ENCODE measurements around the gene GAB2. TPM values are rescaled to one million over a fixed set of nuclear protein-coding genes. Genes with fewer than 3 reads are reported as not detected.
"Not testable (repeated sequence)": the region's sequence is repeated elsewhere in the genome, so short reads cannot be mapped to it uniquely, and the experiment has no call there.

GAB2 gene
- total RNA-seq, 2 donors from 2014 or later: 2.8 to 5.0 TPM

DNA sequence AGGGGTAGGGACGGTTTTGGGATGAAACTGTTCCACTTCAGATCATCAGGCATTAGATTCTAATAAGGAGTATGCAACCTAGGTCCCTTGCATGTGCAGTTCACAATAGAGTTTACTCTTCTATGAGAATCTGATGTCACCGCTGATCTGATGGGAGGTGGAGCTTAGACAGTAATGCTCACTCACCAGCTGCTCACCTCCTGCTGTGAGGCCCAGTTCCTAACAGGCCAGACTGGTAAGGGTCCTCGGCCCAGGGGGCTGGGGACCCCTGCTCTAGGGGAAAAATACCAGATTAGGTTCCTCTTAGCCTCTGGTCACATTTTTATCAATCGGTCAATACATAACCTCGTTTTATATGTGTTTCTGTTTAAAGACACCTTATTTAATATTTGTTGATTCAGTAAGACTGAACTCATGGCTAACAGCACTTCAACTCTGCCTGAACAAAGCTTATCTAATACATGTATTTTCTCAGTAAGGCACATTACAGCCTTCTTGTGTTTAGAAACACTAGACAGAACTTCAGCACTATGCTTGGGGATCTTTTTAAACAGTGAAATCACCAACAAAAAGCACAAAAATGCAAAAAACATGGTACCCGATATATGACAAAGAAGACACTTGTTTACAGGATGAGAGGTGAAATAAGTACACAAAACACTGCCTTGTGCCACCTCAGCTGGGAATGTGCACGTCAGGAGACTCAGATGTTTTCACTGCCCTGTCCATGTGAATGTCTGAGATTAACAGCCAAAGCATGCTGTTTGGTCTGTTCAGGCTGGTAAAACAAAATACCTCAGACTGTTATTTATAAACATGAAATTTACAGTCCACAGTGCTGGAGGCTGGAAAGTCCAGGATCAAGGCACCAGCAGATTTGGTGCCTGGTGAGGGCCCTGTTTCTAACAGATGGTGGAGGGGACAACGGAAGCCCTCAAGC lies 121.4 kb downstream of the GAB2 start:
- DNase-seq (ENCODE audit: low spot score in 2 of 2) (no peak), ATAC-seq (no peak)
- peaks cover 4 to 11% of the 10 kb centered on the region in 2 donors for H3K36me3 Mint-ChIP-seq
- no peak overlapping the region for H3K27ac Mint-ChIP-seq
- H3K9me3 Mint-ChIP-seq: peaks cover 3 to 5% of the 10 kb centered on the region in 2 donors

- peaks cover 6 to 18% of the 10 kb centered on the region in 2 donors for H3K36me3 Mint-ChIP-seq
- ATAC-seq (no peak), DNase-seq (ENCODE audit: low spot score in 2 of 2) (no peak)
- no peak overlapping the region for H3K27ac Mint-ChIP-seq
- peaks cover 6 to 11% of the 10 kb centered on the region in 2 donors for H3K9me3 Mint-ChIP-seq
These were observed 122.3 kb downstream of the GAB2 start for GRCh38 chr11:78295347-78295746.

- ATAC-seq; DNase-seq (ENCODE audit: low spot score in 2 of 2); H3K27ac Mint-ChIP-seq: not testable (repeated sequence)
- Mint-ChIP-seq H3K36me3 (peaks cover 12 to 30% of the 10 kb centered on the region in 2 donors), H3K9me3 (peaks cover 14 to 19% of the 10 kb centered on the region in 2 donors)
These were observed 123.5 kb downstream of the GAB2 start for GRCh38 chr11:78294100-78294499.

GRCh38 chr11:78293536-78293935 lies 124.1 kb downstream of the GAB2 start:
- H3K36me3 Mint-ChIP-seq: peaks cover 12 to 34% of the 10 kb centered on the region in 2 donors
- DNase-seq (ENCODE audit: low spot score in 2 of 2): no peak

DNA sequence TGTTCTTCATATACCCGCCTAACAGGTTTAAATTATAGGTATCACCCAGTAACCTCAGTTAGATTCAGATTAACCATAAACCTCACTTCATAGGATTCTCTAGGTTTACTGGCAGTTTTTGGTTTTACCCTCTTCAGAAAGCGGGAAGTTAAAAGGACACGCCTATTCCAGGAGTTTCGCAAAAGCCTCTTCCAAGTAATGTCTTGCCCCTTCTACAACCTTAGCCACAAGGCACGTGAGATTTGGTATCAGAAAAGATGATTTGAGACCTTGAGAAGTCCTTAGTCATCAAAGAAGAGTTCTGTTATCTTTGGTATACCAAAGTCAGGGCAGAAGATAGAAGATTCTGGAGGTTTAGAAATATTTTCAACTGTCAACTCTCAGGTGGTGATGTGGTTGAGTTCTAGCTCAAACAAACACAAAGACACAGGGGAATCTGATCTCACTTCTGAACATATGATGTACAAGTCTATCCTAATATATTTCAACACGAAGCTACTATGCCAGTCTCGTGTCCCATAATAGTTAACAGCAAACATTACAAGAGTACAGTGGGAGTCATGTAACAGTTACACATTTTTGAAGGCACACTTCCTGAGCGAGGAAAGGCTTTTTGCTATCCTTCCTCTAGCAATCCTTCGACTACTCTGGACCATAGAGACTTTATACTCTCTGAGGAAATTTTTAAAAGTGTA lies 125.4 kb downstream of the GAB2 start:
- peak in 1 of 2 donors; percentile 22 for DNase-seq (ENCODE audit: low spot score in 2 of 2)
- peak; percentile 54 to 77 for ATAC-seq
- H3K27ac Mint-ChIP-seq: peak overlapping the region in 1 of 2 donors; percentile 36
- peaks cover 14 to 24% of the 10 kb centered on the region in 2 donors for H3K9me3 Mint-ChIP-seq
- peaks cover 12 to 36% of the 10 kb centered on the region in 2 donors for H3K36me3 Mint-ChIP-seq

More at GRCh38 chr11:78293536-78293935, 124.1 kb downstream of the GAB2 start:
- Mint-ChIP-seq H3K27ac (no peak overlapping the region), H3K9me3 (peaks cover 14 to 22% of the 10 kb centered on the region in 2 donors)
- no peak for ATAC-seq

DNA sequence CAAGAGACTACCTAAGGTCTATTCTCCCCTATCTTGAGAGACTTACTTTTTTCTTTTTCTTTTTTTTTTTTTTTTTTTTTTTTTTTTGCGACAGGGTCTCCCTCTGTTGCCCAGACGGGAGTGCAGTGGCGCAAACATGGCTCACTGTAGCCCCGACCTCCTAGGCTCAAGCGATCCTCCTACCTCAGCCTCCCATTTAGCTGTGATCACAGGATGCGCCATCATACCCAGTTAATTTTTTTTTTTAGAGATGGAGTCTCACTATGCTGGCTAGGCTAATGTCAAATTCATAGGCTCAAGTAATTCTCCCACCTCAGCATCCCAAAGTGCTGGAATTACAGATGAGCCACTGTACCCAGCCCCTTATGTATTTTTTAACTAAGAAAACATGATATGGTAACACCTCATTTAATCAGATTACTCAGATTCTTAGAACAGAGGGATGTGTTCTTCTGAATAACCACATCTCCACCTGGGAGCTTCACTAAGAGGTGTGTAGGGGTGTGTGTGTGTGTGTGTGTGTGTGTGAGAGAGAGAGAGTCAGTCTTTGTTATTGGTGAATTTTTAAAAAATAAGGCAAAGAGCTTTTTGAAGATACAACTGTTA lies 126.0 kb downstream of the GAB2 start:
- Mint-ChIP-seq H3K27ac (peak overlapping the region; percentile 36 to 47), H3K36me3 (peaks cover 12 to 36% of the 10 kb centered on the region in 2 donors), H3K9me3 (peaks cover 14 to 24% of the 10 kb centered on the region in 2 donors)
- DNase-seq (ENCODE audit: low spot score in 2 of 2): peak in 1 of 2 donors; percentile 10
- ATAC-seq: peak; percentile 77 to 84

GRCh38 chr11:78290293-78291176 lies 127.1 kb downstream of the GAB2 start:
- Mint-ChIP-seq H3K36me3 (peaks cover 12 to 36% of the 10 kb centered on the region in 2 donors), H3K27ac (peak overlapping the region; percentile 44 to 82), H3K9me3 (peaks cover 14 to 24% of the 10 kb centered on the region in 2 donors)
- ATAC-seq (peak; percentile 52 to 61), DNase-seq (ENCODE audit: low spot score in 2 of 2) (no peak)

DNA sequence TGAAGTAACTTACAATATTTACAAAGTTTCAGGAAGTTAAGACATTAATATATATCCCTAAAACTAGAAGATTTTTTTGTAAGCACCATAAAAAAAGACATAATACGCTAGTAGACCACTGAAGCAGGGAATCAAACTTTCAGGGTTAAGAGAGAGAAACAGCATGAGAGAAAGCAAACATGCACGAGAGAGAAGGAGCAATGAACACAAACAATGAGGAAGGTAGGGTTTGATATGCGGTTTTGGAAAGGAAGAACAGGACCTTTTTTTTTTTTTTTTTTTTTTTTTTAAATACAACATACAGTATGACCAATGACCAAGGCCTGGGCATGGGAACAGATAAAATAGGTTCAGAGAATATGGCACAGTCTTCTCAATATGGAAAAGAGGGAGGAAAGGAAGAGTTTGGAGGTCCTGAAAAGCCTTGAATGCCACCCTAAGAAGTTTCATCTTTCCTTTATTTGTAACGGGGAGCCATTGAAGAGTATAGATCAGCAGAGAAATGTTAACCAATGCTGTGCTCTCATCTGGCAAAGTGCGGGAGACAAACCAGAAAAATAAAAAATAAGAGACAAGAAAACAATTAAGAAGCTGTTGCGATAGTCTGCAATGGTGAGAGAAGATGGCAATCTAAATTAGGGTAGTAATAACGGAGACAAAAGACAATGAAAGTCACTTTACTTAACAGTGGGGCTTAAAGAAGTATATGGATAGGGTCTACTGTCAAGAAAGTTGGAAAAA lies 127.9 kb downstream of the GAB2 start:
- Mint-ChIP-seq H3K36me3 (peaks cover 12 to 36% of the 10 kb centered on the region in 2 donors), H3K9me3 (peaks cover 14 to 24% of the 10 kb centered on the region in 2 donors), H3K27ac (peak overlapping the region in 1 of 2 donors; percentile 44)
- no peak for DNase-seq (ENCODE audit: low spot score in 2 of 2)
- no peak for ATAC-seq

GRCh38 chr11:78284260-78284659 lies 133.4 kb downstream of the GAB2 start:
- peaks cover 0 to 5% of the 10 kb centered on the region in 2 donors for H3K9me3 Mint-ChIP-seq
- no peak for DNase-seq (ENCODE audit: low spot score in 2 of 2)
- no peak for ATAC-seq
- peaks cover 0 to 7% of the 10 kb centered on the region in 2 donors for H3K36me3 Mint-ChIP-seq
- no peak overlapping the region for H3K27ac Mint-ChIP-seq

GRCh38 chr11:78282821-78283220 lies 134.8 kb downstream of the GAB2 start:
- H3K9me3 Mint-ChIP-seq: no peaks in the 10 kb centered on the region
- ATAC-seq: no peak
- no peaks in the 10 kb centered on the region for H3K36me3 Mint-ChIP-seq

GRCh38 chr11:78281511-78281910 lies 136.1 kb downstream of the GAB2 start:
- ATAC-seq (no peak), DNase-seq (ENCODE audit: low spot score in 2 of 2) (no peak)
- Mint-ChIP-seq H3K36me3 (no peaks in the 10 kb centered on the region), H3K9me3 (no peaks in the 10 kb centered on the region), H3K27ac (no peak overlapping the region)

More at GRCh38 chr11:78282821-78283220, 134.8 kb downstream of the GAB2 start:
- DNase-seq (ENCODE audit: low spot score in 2 of 2): no peak
- H3K27ac Mint-ChIP-seq: no peak overlapping the region

- ATAC-seq (no peak), DNase-seq (ENCODE audit: low spot score in 2 of 2) (no peak)
- Mint-ChIP-seq H3K27ac (peak overlapping the region in 1 of 2 donors; percentile 25), H3K36me3 (peaks cover 10 to 11% of the 10 kb centered on the region in 2 donors), H3K9me3 (peaks cover 10 to 14% of the 10 kb centered on the region in 2 donors)
These were observed 140.2 kb downstream of the GAB2 start for GRCh38 chr11:78277314-78277994.

DNA sequence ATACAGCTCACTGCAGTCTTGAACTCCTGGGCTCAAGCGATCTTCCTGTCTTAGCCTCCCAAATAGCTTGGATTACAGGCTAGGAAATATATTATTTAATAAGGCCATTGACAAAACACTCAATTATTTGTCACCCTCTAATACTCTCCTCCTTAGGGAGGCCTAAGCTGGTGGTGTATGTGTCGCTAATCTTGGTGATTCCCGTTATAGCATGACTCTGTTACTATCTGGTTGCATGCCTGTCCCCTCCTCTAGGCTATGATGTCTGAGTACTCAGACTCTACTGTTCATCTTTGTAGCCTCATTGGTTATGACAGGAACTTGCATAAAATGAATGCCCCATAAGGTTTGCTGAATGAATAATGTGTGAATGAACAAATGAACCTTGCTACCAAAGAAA lies 141.3 kb downstream of the GAB2 start:
- DNase-seq (ENCODE audit: low spot score in 2 of 2) (no peak), ATAC-seq (no peak)
- Mint-ChIP-seq H3K27ac (no peak overlapping the region), H3K36me3 (peaks cover 17 to 19% of the 10 kb centered on the region in 2 donors), H3K9me3 (peaks cover 17 to 20% of the 10 kb centered on the region in 2 donors)

DNA sequence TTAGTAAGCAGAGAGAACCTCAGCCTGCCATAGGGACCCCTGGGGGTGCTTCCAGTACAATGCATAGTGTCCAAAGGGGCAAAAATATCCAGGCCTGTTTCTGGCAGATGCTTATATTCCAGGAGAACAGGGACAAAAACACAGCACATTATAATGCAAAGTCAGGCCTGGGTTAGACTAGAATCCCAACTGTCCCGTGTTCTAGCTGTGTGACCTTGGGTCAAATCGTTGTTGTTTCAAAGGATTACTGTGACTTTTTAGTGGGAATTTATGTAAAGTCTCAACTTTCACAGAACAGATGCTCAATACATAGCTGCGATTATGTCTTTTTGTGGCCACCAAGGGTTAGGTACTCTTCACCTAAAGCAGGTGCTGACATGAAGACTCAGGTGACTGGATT lies 142.9 kb downstream of the GAB2 start:
- no peak for DNase-seq (ENCODE audit: low spot score in 2 of 2)
- Mint-ChIP-seq H3K9me3 (peaks cover 17 to 20% of the 10 kb centered on the region in 2 donors), H3K27ac (peak overlapping the region in 1 of 2 donors; percentile 18), H3K36me3 (peaks cover 17 to 19% of the 10 kb centered on the region in 2 donors)
- no peak for ATAC-seq
